K562 (cell line): ENCODE results near the gene CCDC116.
"Not testable (repeated sequence)": the region's sequence is repeated elsewhere in the genome, so short reads cannot be mapped to it uniquely, and the experiment has no call there.

ENCODE experiments used
- AFF4 ChIP-seq: sonication (generic); formaldehyde crosslinking; IDR thresholded peaks from 2 replicates; pipeline ENCODE4 v1.8.0; 2023; ENCODE audit warnings: mild to moderate bottlenecking, missing genetic modification reagents
- CBFA2T3 ChIP-seq: fragments of 450-650 bp; IDR thresholded peaks from 2 replicates; pipeline ENCODE4 v1.6.1; 2017
- FOXA1 ChIP-seq: fragments of 450-650 bp; IDR thresholded peaks from 2 replicates; pipeline ENCODE4 v1.6.1; 2016; ENCODE audit warnings: mild to moderate bottlenecking, borderline replicate concordance
- GTF3C2 ChIP-seq: IDR thresholded peaks from 3 replicates; pipeline ENCODE4 v1.6.1; 2011; ENCODE audit warnings: borderline replicate concordance, mild to moderate bottlenecking, moderate library complexity; ENCODE audit not compliant: insufficient read length; ENCODE audit errors: extremely low read depth
- PHB ChIP-seq: fragments of 250-450 bp; sonication (Bioruptor Pico); IDR thresholded peaks from 2 replicates; pipeline ENCODE4 v1.5.0; 2021
- POLR2AphosphoS5 ChIP-seq: IDR thresholded peaks from 2 replicates; pipeline ENCODE4 v1.6.1; 2011; ENCODE audit warnings: mild to moderate bottlenecking, low read depth, low read length, moderate library complexity; ENCODE audit not compliant: control insufficient read depth, insufficient read depth
- REST ChIP-seq, 2 experiments: fragments of 450-650 bp; formaldehyde crosslinking in 1 of 2; IDR thresholded peaks; 2 replicates each; pipeline versions ENCODE4 v1.4.0 to v1.6.1; 2014 to 2020; ENCODE audit warnings: mild to moderate bottlenecking in 2 of 2, borderline replicate concordance in 1 of 2, low read depth in 1 of 2
- SNRNP70 ChIP-seq: fragments of 200-400 bp; formaldehyde crosslinking; optimal IDR thresholded peaks from 2 replicates; pipeline ENCODE3; 2017; ENCODE audit warnings: low read depth, low read length
- SREBF2 ChIP-seq: sonication (generic); formaldehyde crosslinking; IDR thresholded peaks from 2 replicates; pipeline ENCODE4 v1.4.0; 2020; ENCODE audit warnings: mild to moderate bottlenecking, missing genetic modification reagents
- ZBTB7A ChIP-seq: IDR thresholded peaks from 2 replicates; pipeline ENCODE4 v1.6.1; 2011; ENCODE audit warnings: low read depth, mild to moderate bottlenecking, low read length, moderate library complexity, borderline replicate concordance; ENCODE audit not compliant: control insufficient read depth
- TF ChIP-seq, protein P1 (sequence below): sonication (generic); formaldehyde crosslinking; IDR thresholded peaks from 2 replicates; pipeline ENCODE4 v1.4.0; 2020; ENCODE audit warnings: mild to moderate bottlenecking, missing genetic modification reagents

DNA sequence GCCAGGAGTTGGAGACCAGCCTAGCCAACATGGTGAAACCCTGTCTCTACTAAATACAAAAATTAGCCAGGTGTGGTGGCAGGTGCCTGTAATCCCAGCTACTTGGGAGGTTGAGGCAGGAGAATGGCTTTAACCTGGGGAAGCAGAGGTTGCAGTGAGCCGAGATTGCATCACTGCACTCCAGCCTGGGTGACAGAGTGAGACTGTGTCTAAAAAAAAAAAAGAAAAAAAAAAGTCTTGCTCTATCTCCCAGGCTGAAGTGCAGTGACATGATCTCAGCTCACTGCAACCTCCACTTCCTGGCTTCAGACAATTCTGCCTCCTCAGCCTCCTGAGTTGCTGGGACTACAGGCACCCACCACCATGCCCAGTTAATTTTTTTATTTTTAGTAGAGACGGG, 4.9 kb downstream of the CCDC116 start:
- TF ChIP-seq PHB; AFF4; GTF3C2; FOXA1; SREBF2 (CRISPR knock-in tag); REST (IDR thresholded peaks at IDR 0.05; ENCODE audit: borderline replicate concordance); REST (CRISPR knock-in tag; IDR thresholded peaks at IDR 0.05; ENCODE audit: low read depth); ZBTB7A; CBFA2T3; POLR2AphosphoS5; SNRNP70: not testable (repeated sequence)
- TF ChIP-seq, protein P1, sequence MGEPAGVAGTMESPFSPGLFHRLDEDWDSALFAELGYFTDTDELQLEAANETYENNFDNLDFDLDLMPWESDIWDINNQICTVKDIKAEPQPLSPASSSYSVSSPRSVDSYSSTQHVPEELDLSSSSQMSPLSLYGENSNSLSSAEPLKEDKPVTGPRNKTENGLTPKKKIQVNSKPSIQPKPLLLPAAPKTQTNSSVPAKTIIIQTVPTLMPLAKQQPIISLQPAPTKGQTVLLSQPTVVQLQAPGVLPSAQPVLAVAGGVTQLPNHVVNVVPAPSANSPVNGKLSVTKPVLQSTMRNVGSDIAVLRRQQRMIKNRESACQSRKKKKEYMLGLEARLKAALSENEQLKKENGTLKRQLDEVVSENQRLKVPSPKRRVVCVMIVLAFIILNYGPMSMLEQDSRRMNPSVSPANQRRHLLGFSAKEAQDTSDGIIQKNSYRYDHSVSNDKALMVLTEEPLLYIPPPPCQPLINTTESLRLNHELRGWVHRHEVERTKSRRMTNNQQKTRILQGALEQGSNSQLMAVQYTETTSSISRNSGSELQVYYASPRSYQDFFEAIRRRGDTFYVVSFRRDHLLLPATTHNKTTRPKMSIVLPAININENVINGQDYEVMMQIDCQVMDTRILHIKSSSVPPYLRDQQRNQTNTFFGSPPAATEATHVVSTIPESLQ (CRISPR knock-in tag): not testable (repeated sequence)
